GM12872 (cell line): ENCODE data around the gene LOC128125822.

ENCODE experiments used
- TF ChIP-seq, protein P1 (sequence below): IDR thresholded peaks from 3 replicates; pipeline ENCODE4 v1.5.1; 2011; ENCODE audit warnings: low read depth, mild to moderate bottlenecking, low read length, moderate library complexity; ENCODE audit not compliant: insufficient read depth

LOC128125822 gene

DNA sequence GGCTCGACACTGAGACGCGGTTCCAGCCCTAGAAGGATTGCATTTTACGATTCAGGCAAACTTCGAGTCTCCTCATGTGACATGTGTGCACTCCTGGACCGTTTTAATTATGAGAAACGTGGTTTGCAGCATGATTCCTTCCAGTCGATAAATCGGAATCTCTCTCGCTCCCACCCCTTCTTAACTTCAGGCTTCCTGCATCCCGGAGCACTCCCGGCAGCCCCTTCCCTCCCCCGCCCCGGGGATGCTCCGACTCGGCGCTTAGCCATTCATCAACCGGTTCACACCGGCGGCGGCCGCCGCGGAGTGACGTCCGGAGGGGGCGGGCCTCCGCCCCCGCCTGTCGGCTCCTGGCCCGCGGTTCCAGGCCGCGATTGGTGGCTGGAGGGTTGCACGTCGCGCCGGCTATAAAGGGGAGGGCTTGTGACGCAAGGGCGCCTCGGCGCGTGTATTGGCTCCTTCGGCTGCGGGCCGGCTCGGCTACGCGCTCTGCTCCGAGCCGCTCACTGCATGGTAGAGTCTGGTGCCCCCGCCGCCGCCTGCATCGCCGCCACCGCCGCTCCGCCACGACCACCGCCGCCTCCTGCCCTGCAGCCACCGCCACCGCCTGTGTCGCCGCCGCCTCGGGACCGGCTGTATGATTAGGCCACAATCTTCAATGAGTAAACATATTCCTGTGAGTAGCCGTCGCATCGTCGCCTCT, at the start of gene LOC128125822, which contains the start of gene PTP4A1:
Gene LOC128125822, plus strand, starts transcription at position 437 of the 703 bp plus-strand sequence.
Gene PTP4A1, plus strand, starts transcription at position 437 of the 703 bp plus-strand sequence. CDS start 4,401 bp downstream, outside the sequence.
- TF ChIP-seq, protein P1, sequence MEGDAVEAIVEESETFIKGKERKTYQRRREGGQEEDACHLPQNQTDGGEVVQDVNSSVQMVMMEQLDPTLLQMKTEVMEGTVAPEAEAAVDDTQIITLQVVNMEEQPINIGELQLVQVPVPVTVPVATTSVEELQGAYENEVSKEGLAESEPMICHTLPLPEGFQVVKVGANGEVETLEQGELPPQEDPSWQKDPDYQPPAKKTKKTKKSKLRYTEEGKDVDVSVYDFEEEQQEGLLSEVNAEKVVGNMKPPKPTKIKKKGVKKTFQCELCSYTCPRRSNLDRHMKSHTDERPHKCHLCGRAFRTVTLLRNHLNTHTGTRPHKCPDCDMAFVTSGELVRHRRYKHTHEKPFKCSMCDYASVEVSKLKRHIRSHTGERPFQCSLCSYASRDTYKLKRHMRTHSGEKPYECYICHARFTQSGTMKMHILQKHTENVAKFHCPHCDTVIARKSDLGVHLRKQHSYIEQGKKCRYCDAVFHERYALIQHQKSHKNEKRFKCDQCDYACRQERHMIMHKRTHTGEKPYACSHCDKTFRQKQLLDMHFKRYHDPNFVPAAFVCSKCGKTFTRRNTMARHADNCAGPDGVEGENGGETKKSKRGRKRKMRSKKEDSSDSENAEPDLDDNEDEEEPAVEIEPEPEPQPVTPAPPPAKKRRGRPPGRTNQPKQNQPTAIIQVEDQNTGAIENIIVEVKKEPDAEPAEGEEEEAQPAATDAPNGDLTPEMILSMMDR, result no peak

DNA sequence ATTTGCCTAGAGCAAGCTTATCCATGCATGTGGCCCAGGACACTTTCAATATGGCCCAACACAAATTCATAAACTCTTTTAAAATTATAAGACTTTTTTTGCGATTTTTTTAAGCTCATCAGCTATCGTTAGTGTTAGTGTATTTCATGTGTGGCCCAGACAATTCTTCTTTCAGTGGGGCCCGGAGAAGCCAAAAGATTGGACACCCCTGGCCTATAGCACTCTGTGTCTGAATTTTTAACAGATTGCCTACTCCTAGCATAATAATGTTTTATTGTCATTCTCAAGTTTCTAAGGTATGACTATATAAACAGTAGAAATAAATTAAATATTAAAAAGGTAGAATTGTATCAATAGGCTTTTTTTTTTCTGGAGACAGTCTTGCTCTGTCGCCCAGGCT, 48.6 kb upstream of the LOC128125822 start:
- TF ChIP-seq, protein P1, result no peak

DNA sequence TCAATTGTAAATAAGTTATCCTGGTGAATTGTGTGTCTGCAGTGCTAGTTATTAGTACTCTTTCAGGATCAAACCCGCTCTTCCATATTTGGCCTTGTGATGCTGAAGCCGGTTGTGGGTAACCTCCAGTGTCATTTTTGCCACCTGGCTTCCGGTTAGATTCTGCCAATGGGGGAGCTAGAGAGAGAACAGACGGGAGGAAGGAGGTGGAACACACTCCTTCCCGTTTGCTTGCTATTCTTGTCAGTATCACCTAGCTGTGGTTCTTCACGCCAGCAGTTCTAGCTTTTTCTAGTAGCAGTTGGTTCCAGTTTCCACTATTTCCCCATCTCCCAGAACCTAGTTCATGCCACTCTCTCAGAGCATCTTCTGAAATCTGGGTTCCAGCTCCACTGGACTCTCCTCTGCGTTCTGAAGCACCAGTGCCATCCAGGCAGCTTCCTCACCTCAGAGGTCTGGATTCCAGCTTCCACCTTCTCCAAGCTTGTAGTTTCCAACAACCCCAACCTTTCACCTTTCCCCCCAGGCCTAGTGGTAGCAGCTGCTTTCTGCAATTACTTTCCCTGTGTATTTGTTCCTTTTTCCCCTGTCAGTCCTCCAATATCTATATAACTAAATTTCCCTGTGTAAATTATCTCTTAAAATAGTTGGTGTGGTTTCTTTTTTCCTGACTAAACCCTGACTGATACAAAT, 46.9 kb upstream of the LOC128125822 start:
- TF ChIP-seq, protein P1, result peak; percentile 24; the same call in 1 of the 3 replicates

DNA sequence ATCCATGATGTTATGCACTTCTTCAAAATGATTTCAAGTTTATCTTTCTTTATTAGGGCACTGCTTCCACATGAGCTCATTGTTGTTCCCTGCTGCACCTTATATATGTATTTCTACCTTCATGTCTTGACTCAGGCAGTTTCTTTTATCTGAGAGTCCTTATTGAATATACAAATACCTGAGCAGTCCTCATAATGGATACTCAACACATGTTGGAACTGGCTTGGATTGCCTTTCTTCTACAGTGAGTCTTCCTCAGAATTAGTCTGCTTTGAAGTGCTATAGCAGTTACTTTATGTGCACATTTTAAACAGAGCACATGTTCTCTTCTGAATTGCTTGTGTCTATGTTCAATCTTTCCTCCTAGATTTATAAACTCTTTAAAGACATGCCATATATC, 45.3 kb upstream of the LOC128125822 start:
- TF ChIP-seq, protein P1, result no peak

DNA sequence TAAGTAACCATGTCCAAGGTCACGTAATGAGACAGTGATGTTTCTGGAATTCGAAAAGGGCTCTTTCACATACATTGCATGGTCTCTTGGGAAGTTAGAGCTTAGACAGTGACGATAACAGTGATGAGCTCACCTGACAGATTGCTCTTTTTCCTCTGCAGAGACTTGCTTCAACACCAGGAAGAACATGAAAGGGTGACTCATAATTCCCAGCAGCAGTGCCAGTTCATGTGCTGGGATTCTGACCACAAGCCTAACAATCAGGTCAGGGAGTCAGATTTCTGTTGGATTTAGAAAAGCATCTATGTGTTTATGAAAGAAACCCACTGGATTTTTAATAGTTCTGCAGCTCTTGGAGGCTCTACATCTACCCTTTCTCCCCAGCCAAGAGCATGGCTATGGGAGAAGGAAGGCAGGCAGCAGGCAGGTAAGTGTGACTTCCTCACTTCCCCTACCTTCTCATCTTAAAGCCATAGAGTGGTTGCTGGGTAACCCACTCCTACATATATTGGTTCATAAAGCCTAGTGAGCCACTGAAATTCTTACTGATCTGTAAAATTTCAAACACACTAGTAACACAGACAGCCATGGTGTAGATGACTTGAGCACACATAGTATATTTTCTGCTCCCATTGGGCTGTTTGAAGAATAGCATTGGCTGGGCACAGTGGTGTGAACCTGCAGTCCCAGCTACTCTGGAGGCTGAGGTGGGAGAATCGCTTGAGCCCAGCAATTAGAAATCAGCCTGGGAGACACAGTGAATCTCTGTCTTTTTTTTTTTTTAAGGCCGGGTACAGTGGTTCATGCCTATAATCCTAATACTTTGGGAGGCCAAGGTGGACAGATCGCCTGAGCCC, 44.4 kb upstream of the LOC128125822 start:
- TF ChIP-seq, protein P1, result no peak

DNA sequence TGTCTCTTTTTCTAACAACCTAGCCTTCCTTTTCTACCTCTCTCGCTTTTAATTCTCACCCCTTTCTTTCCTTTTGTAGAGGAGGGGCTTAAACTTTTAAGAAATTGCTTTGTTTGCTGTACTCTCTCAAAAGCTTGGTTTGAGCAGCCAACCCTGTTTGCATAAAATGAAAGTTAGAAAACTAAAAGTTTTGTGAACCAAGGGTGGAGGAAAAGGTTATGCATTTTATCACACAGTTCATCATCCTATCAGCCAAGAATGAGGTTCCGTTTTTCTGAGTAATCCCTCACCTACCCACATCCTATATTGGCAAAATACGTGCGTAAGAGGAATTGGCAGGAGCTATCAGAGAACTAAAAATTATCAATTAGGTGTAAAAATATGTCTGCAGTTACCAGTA, 42.8 kb upstream of the LOC128125822 start:
- TF ChIP-seq, protein P1, result no peak

DNA sequence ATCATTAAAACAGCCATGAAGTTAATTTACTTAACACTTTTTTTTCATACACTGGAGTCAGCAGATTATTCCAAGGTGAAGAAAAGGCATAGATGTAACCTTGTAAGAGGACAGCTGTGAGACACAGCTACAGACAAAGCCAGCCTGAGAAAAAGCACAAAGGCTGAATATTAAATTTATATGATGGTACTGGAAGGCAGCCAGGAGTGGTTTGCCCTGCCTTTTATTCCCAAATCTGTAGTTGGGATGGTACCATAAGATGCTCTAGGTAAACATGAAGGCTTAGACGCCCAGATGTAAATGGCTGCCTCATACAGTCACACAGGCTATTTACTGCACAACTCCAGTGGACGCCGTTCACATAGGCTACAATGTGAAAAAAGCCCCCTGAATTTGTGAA, 42.1 kb upstream of the LOC128125822 start:
- TF ChIP-seq, protein P1, result no peak
